ENCODE results near the gene CMTM1. TPM values are rescaled to one million over a fixed set of nuclear protein-coding genes. Genes with fewer than 3 reads are reported as not detected.

The CMTM1 gene
- total RNA-seq, 1 donor from 2014 or later, result 8.4 TPM

DNA sequence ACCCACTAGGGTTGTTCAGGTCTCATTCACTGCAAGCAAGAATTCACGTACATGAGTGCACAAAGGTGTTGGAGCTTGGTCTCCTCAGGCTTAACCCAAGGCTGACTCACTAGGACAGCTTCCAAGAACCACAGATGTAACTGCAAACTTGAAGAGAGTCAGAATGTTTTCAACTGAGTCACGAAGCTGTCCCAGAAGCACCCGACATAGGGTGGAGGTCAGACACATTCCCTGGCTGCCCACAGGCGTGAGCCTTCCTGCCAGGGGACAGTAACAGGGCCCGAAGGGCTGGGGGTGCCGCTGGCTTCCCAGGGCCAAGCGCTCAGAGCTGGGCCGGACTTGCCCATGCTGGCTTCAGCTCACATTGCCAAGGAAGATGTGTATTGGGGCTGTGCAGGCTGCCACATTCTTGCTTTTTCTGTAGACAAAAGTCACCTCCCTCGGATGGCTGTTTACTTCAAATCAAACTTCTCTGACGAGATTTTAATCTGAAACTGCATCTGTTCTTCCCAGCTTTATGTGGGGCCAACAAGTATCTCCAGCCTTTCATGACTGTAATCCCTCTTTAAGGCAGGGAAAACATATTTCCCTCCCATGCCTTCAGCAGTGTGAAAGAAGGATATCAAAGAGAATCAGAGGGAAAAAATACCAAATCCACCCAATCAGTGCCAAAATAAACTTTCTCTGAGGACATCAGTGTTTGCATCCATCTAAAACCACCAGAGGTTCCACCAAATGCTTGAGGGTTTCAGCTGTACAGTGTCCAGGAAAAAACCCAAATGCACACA, 52.5 kb downstream of the CMTM1 start:
- Histone ChIP-seq H3K36me3 (peaks cover 19% of the 10 kb centered on the region), H3K4me3 (no peak overlapping the region), H3K9me3 (no peaks in the 10 kb centered on the region), H3K4me1 (no peaks in the 10 kb centered on the region), H3K27me3 (no peaks in the 10 kb centered on the region), H3K27ac (peak overlapping the region; percentile 2)
- TF ChIP-seq, protein P1, sequence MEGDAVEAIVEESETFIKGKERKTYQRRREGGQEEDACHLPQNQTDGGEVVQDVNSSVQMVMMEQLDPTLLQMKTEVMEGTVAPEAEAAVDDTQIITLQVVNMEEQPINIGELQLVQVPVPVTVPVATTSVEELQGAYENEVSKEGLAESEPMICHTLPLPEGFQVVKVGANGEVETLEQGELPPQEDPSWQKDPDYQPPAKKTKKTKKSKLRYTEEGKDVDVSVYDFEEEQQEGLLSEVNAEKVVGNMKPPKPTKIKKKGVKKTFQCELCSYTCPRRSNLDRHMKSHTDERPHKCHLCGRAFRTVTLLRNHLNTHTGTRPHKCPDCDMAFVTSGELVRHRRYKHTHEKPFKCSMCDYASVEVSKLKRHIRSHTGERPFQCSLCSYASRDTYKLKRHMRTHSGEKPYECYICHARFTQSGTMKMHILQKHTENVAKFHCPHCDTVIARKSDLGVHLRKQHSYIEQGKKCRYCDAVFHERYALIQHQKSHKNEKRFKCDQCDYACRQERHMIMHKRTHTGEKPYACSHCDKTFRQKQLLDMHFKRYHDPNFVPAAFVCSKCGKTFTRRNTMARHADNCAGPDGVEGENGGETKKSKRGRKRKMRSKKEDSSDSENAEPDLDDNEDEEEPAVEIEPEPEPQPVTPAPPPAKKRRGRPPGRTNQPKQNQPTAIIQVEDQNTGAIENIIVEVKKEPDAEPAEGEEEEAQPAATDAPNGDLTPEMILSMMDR (IDR thresholded peaks at IDR 0.05), result no peak
- intact Hi-C loops (cut with DNase I), result no loop called here
- ATAC-seq, result peak; percentile 44
- DNase-seq, result no peak

DNA sequence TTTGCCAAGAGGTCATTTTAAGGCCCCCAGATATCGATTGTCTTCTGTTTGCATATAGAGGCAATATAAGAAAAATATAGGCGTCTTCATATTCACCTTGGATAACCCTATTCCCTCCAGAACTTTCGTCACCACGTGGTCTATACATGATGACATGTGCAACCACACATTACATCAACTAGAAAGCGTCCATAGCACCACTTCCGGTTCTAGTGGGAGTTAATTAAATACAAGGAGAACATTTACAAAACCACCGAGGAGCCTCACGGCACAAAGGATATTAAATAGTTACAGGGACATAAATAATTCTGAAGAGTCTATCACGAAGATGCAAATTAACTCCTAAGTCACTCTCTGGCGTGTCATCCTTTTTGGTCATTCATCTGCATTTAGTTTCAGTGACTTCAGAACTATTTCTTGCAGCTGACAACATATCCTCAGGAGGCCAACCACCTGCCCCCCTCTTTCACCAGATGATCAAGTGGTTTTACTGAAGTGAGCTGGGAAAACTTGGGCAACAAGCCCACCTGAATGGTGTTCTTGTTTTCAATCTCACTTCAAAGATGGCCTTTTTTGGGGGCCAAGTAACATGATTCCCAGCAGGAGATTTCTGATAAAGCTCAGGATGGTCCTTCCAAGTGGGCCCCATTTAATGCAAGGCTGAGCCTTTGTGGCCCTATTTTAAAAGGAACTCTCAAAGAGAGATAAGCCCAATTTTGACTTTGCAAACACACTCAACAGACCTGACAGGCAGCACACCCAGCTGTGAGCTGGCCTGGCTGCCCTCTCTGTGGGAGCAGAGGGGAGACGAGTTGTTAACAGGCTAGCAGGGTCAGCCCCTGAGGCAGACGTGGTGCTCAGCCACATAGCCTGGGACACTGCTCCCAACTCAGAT, 53.5 kb downstream of the CMTM1 start:
- no peak for DNase-seq

DNA sequence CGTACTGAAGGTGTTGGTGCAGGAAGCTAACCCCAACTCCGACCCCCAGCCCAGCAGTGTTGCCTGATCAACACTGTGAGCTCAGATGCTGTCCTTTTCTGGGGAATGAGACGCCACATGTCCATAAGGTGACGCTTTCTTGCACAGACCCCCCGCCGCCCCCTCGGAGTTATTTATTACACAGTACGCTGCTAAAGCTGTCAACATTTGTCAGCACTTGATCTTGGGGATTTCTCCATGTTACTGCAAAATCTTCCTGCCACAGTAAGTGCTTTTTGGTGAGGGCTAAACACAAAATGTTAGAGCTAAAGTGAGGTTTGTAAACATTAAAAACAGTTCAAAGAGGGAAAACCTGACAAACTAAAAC, 54.2 kb downstream of the CMTM1 start:
- intact Hi-C loops (cut with DNase I), result no loop called here
- H3K4me3 ChIP-seq, result no peak overlapping the region
- no peak overlapping the region for H3K27ac ChIP-seq

More for the DNA sequence above, 53.5 kb downstream of the CMTM1 start:
- no peaks in the 10 kb centered on the region for H3K9me3 ChIP-seq
- H3K36me3 ChIP-seq, result peaks cover 9% of the 10 kb centered on the region
- no peak overlapping the region for H3K27ac ChIP-seq
- TF ChIP-seq, protein P1 (IDR thresholded peaks at IDR 0.05), result no peak
- intact Hi-C loops (cut with DNase I), result no loop called here
- ATAC-seq, result peak; percentile 23
- no peaks in the 10 kb centered on the region for H3K27me3 ChIP-seq
- H3K4me3 ChIP-seq, result no peak overlapping the region
- no peaks in the 10 kb centered on the region for H3K4me1 ChIP-seq

DNA sequence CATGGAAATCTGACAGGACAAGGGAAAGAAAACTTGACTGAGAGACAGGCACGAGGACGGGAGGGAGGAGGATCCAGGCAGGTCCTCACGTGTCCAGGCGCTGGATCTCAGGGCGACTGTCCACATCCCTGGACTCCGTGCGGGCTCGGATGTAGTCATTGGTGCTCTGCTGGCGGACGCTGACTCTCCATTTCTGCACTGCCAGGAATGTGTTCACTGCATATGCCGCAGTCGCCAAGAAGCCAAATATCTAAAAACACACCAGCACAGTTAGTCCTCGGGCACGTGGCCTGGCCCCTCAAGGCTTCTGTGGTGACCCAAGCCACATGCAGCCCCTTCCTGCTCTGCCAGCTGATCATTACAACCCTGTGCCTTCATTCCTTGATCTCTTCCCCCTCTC, 55.7 kb downstream of the CMTM1 start:
- DNase-seq (no peak), ATAC-seq (no peak)
- Histone ChIP-seq H3K9me3 (no peaks in the 10 kb centered on the region), H3K4me1 (no peaks in the 10 kb centered on the region), H3K27ac (no peak overlapping the region), H3K27me3 (no peaks in the 10 kb centered on the region), H3K4me3 (no peak overlapping the region), H3K36me3 (peaks cover 4% of the 10 kb centered on the region)
- TF ChIP-seq, protein P1 (IDR thresholded peaks at IDR 0.05), result no peak
- intact Hi-C loops (cut with DNase I), result no loop called here

More for the DNA sequence above, 54.2 kb downstream of the CMTM1 start:
- TF ChIP-seq, protein P1 (IDR thresholded peaks at IDR 0.05), result no peak
- ATAC-seq (no peak), DNase-seq (no peak)
- Histone ChIP-seq H3K36me3 (peaks cover 4% of the 10 kb centered on the region), H3K4me1 (no peaks in the 10 kb centered on the region), H3K27me3 (no peaks in the 10 kb centered on the region), H3K9me3 (no peaks in the 10 kb centered on the region)

DNA sequence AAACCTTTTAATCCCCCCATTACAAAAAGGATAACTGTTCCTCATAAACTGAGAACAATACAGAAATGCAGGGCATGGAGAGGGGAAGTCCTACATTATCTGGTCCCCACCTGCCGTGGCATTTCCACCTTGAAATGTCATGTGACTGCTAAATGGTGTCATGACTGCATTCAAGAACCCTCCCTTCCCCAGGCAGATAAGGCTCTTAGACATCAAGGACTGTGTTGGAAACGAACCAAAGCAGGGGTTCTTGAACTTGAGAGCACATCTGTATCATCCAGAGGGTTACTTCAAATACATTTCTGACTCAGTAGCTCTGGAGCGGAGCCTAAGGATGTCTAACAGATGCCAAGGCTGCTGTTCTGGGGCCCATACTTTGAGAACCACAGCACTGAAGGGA, 56.6 kb downstream of the CMTM1 start:
- ATAC-seq, result no peak
- Histone ChIP-seq H3K4me3 (no peak overlapping the region), H3K27ac (no peak overlapping the region), H3K36me3 (peaks cover 4% of the 10 kb centered on the region), H3K9me3 (no peaks in the 10 kb centered on the region), H3K4me1 (no peaks in the 10 kb centered on the region), H3K27me3 (no peaks in the 10 kb centered on the region)
- TF ChIP-seq, protein P1 (IDR thresholded peaks at IDR 0.05), result no peak
- intact Hi-C loops (cut with DNase I), result no loop called here
- no peak for DNase-seq

Data from upper lobe of right lung (tissue), 1 donor.